Motor neuron (in vitro differentiated cells): ENCODE measurements around the gene ANKFY1. TPM values are rescaled to one million over a fixed set of nuclear protein-coding genes. Genes with fewer than 3 reads are reported as not detected.

ENCODE experiments used
- ATAC-seq, 8 experiments: fragments of 200-7000 bp; cut with Tn5 transposase; replicated peaks in 6 of 8; 2 replicates each; pipeline ENCODE4 v1.8.0; 2021; ENCODE audit warnings: mild to moderate bottlenecking in 8 of 8, moderate library complexity in 8 of 8
- H3K27ac ChIP-seq, 2 donors: fragments of 250-450 bp; sonication (Bioruptor Pico); 2 replicates each; pipeline ENCODE4 v1.9.0; 2021; ENCODE audit warnings: antibody characterized with exemption in 2 of 2, mild to moderate bottlenecking in 2 of 2, moderate library complexity in 1 of 2
- H3K4me1 ChIP-seq, 2 donors: fragments of 250-450 bp; sonication (Bioruptor Pico); replicated peaks in 1 of 2; 2 replicates each; pipeline ENCODE4 v1.6.1; 2021; ENCODE audit warnings: antibody characterized with exemption in 2 of 2, mild to moderate bottlenecking in 2 of 2, moderate library complexity in 1 of 2
- H3K4me3 ChIP-seq, 5 donors: fragments of 250-450 bp; sonication (Bioruptor Pico); 2 replicates each; pipeline ENCODE4 v1.9.0; 2021; ENCODE audit warnings: antibody characterized with exemption in 5 of 5, mild to moderate bottlenecking in 5 of 5, moderate library complexity in 4 of 5
- whole genome bisulfite sequencing, 10 experiments: fragments of 450-650 bp; shearing (Covaris generic); methylation state at CpG; one replicate each; pipeline ENCODE4 v1.0.0; 2022; 5-methylcytosine and 5-hydroxymethylcytosine counted together
- in situ Hi-C, 9 experiments: fragments of 400-800 bp; cut with MboI; loops; one replicate each; pipeline ENCODE4 v1.15.0; 2021; ENCODE audit warnings: low sequenced_read_pairs in 9 of 9, low pct_unique_long_range_greater_than_20kb in 2 of 9; ENCODE audit not compliant: unreplicated experiment in 9 of 9
- total RNA-seq, 8 experiments: library from RNA; unstranded; fragments of 300-600 nt; gene quantifications; 2 replicates each; pipeline versions ENCODE4 v1.2.3 to v1.2.4, GENCODE V29; 2022

The ANKFY1 gene
- total RNA-seq: 10 to 100 TPM; 17.0 to 49.1 (median 25.4) TPM

GRCh38 chr17:4263282-4264215 lies at the start of gene ANKFY1:
ANKFY1 (minus strand) TSS chr17:4263979; CDS start chr17:4263941, 38 bp downstream.
- H3K4me3 ChIP-seq: peak within 1 kb of the TSS; percentile 73 to 80 (median 77)
- H3K27ac ChIP-seq: peak within 1 kb of the TSS; percentile 85 to 87
- 0 to 7% (median 0%) methylated on average over 2 to 19 of the region's 85 CpGs; no CpG with 5 or more reads in 4 of the 10 experiments for WGBS, 10 experiments
- peaks cover 9 to 10% of the 10 kb centered on the region in 2 donors for H3K4me1 ChIP-seq
- peak; percentile 93 to 96 (median 95) for ATAC-seq
- in situ Hi-C loops: no loop called here

GRCh38 chr17:4310354-4311060 lies 46.7 kb upstream of the ANKFY1 start:
- H3K4me3 ChIP-seq: no peak overlapping the region
- in situ Hi-C loops: no loop called here
- H3K4me1 ChIP-seq: peaks cover 0 to 5% of the 10 kb centered on the region in 2 donors
- H3K27ac ChIP-seq: no peak overlapping the region
- WGBS, 10 experiments: 64 to 85% (median 77%) methylated on average over 3 to 6 of the region's 6 CpGs; no CpG with 5 or more reads in 1 of the 10 experiments
- ATAC-seq: peak in 4 of 8 experiments; percentile 32 to 59 (median 52)

GRCh38 chr17:4309897-4310296 lies 46.1 kb upstream of the ANKFY1 start:
- Histone ChIP-seq H3K27ac (no peak overlapping the region), H3K4me3 (no peak overlapping the region), H3K4me1 (peaks cover 0 to 5% of the 10 kb centered on the region in 2 donors)
- peak in 3 of 8 experiments; percentile 37 to 57 (median 43) for ATAC-seq
- WGBS, 10 experiments: 22 to 100% (median 89%) methylated on average over 1 of the region's 1 CpG; no CpG with 5 or more reads in 2 of the 10 experiments
- in situ Hi-C loops: no loop called here

GRCh38 chr17:4307179-4307930 lies 43.6 kb upstream of the ANKFY1 start:
- Histone ChIP-seq H3K4me3 (no peak overlapping the region), H3K4me1 (peaks cover 0 to 5% of the 10 kb centered on the region in 2 donors), H3K27ac (no peak overlapping the region)
- WGBS, 10 experiments: 58 to 100% (median 77%) methylated on average over 1 to 5 of the region's 7 CpGs; no CpG with 5 or more reads in 1 of the 10 experiments
- no peak for ATAC-seq
- in situ Hi-C loops: no loop called here

- no peak overlapping the region for H3K4me3 ChIP-seq
- 60 to 98% (median 91%) methylated on average over 1 to 7 of the region's 7 CpGs; no CpG with 5 or more reads in 4 of the 10 experiments for WGBS, 10 experiments
- ATAC-seq: no peak
- in situ Hi-C loops: no loop called here
- peaks cover 0 to 3% of the 10 kb centered on the region in 2 donors for H3K4me1 ChIP-seq
- no peak overlapping the region for H3K27ac ChIP-seq
These were observed 41.4 kb upstream of the ANKFY1 start for GRCh38 chr17:4305224-4305623.

- in situ Hi-C loops: no loop called here
- peak in 6 of 8 experiments; percentile 42 to 90 (median 77) for ATAC-seq
- Histone ChIP-seq H3K4me3 (no peak overlapping the region), H3K27ac (no peak overlapping the region), H3K4me1 (no peaks in the 10 kb centered on the region)
- WGBS, 10 experiments: 0 to 100% (median 47%) methylated on average over 2 to 6 of the region's 6 CpGs; no CpG with 5 or more reads in 1 of the 10 experiments
These were observed 40.7 kb upstream of the ANKFY1 start for GRCh38 chr17:4304417-4305027.

GRCh38 chr17:4301066-4301465 lies 37.3 kb upstream of the ANKFY1 start:
- H3K4me1 ChIP-seq: peaks cover 0 to 3% of the 10 kb centered on the region in 2 donors
- H3K4me3 ChIP-seq: no peak overlapping the region
- in situ Hi-C loops: no loop called here
- no peak for ATAC-seq
- WGBS, 10 experiments: 72 to 100% (median 95%) methylated on average over 1 to 4 of the region's 5 CpGs; no CpG with 5 or more reads in 2 of the 10 experiments
- no peak overlapping the region for H3K27ac ChIP-seq

GRCh38 chr17:4297351-4297750 lies 33.6 kb upstream of the ANKFY1 start:
- H3K4me3 ChIP-seq: no peak overlapping the region
- WGBS, 10 experiments: 60 to 100% (median 81%) methylated on average over 1 to 3 of the region's 3 CpGs
- ATAC-seq: no peak
- H3K27ac ChIP-seq: no peak overlapping the region
- peaks cover 0 to 3% of the 10 kb centered on the region in 2 donors for H3K4me1 ChIP-seq
- in situ Hi-C loops: no loop called here

- Histone ChIP-seq H3K4me1 (peaks cover 0 to 3% of the 10 kb centered on the region in 2 donors), H3K4me3 (no peak overlapping the region), H3K27ac (no peak overlapping the region)
- ATAC-seq: no peak
- 0 to 100% (median 73%) methylated on average over 1 to 4 of the region's 4 CpGs; no CpG with 5 or more reads in 2 of the 10 experiments for WGBS, 10 experiments
- in situ Hi-C loops: no loop called here
These were observed 31.9 kb upstream of the ANKFY1 start for GRCh38 chr17:4295686-4296085.

- ATAC-seq: no peak
- Histone ChIP-seq H3K27ac (no peak overlapping the region), H3K4me3 (no peak overlapping the region), H3K4me1 (peaks cover 0 to 3% of the 10 kb centered on the region in 2 donors)
- in situ Hi-C loops: no loop called here
- WGBS, 10 experiments: 80 to 100% (median 100%) methylated on average over 1 of the region's 1 CpG; no CpG with 5 or more reads in 2 of the 10 experiments
These were observed 29.8 kb upstream of the ANKFY1 start for GRCh38 chr17:4293572-4293971.

- no peaks in the 10 kb centered on the region for H3K4me1 ChIP-seq
- no peak for ATAC-seq
- WGBS, 10 experiments: 79 to 100% (median 100%) methylated on average over 1 to 3 of the region's 3 CpGs
- no peak overlapping the region for H3K4me3 ChIP-seq
- in situ Hi-C loops: no loop called here
- no peak overlapping the region for H3K27ac ChIP-seq
These were observed 23.9 kb upstream of the ANKFY1 start for GRCh38 chr17:4287710-4288109.

GRCh38 chr17:4276514-4276913 lies 12.7 kb upstream of the ANKFY1 start:
- no peak overlapping the region for H3K4me3 ChIP-seq
- no peak overlapping the region for H3K27ac ChIP-seq
- WGBS, 10 experiments: 67 to 100% (median 94%) methylated on average over 1 to 5 of the region's 5 CpGs; no CpG with 5 or more reads in 3 of the 10 experiments
- no peak for ATAC-seq
- in situ Hi-C loops: no loop called here
- no peaks in the 10 kb centered on the region for H3K4me1 ChIP-seq
